H1 (cell line): ENCODE results near the gene FLOT1. TPM values are rescaled to one million over a fixed set of nuclear protein-coding genes. Genes with fewer than 3 reads are reported as not detected.

Experiments
- CTCF ChIA-PET: fragments of 300-600 bp; sonication (Branson Sonifier 250); formaldehyde crosslinking; loops from one replicate; lab custom pipeline; 2021; ENCODE audit not compliant: partially characterized antibody; lab: Charles Lee
- POLR2A ChIA-PET: fragments of 300-600 bp; sonication (Branson Sonifier 250); formaldehyde crosslinking; loops from one replicate; lab custom pipeline; 2021; ENCODE audit warnings: inconsistent platforms; ENCODE audit not compliant: partially characterized antibody; lab: Charles Lee
- DNase-seq, 2 experiments: peaks; one replicate each; pipeline versions ENCODE4 v3.0.0 to v3.0.0-alpha.2; 2010 to 2022; ENCODE audit warnings: low spot score in 2 of 2, low read depth in 1 of 2, mixed read lengths in 1 of 2
- FAIRE-seq: peaks from 2 replicates; lab custom pipeline; 2011; peaks lifted over from hg19 to GRCh38; lab: Jason Lieb, UNC
- H2AFZ ChIP-seq: 2 replicates; pipeline ENCODE4 v1.8.1; 2012; ENCODE audit warnings: low read length, inconsistent platforms
- H2AK5ac ChIP-seq: 2 replicates; pipeline ENCODE4 v1.6.1; 2013; ENCODE audit warnings: low read depth, low read length
- H2BK120ac ChIP-seq: replicated peaks from 2 replicates; pipeline ENCODE3; 2013; ENCODE audit warnings: low read depth, low read length, inconsistent platforms
- H2BK12ac ChIP-seq: 2 replicates; pipeline ENCODE4 v1.6.1; 2013; ENCODE audit warnings: low read depth, low read length
- H2BK15ac ChIP-seq: 2 replicates; pipeline ENCODE4 v1.6.1; 2013; ENCODE audit warnings: low read length
- H2BK20ac ChIP-seq: 2 replicates; pipeline ENCODE4 v1.6.1; 2013; ENCODE audit warnings: low read length
- H2BK5ac ChIP-seq: 2 replicates; pipeline ENCODE4 v1.6.1; 2013; ENCODE audit warnings: low read depth, low read length
- H3K14ac ChIP-seq: 2 replicates; pipeline ENCODE4 v1.6.1; 2013; ENCODE audit warnings: inconsistent platforms; ENCODE audit not compliant: insufficient read length
- H3K18ac ChIP-seq: 2 replicates; pipeline ENCODE4 v1.6.1; 2013; ENCODE audit warnings: low read length; ENCODE audit errors: extremely low read depth
- H3K23ac ChIP-seq: 2 replicates; pipeline ENCODE4 v1.6.1; 2013; ENCODE audit warnings: inconsistent platforms; ENCODE audit not compliant: insufficient read length
- H3K23me2 ChIP-seq: 2 replicates; pipeline ENCODE4 v1.6.1; 2013; ENCODE audit warnings: low read depth, low read length
- H3K27ac ChIP-seq: 2 replicates; pipeline ENCODE4 v1.6.1; 2011; ENCODE audit warnings: low read depth, low read length, inconsistent platforms
- H3K27me3 ChIP-seq, 4 experiments: replicated peaks in 1 of 4; 1 replicate in 1 of 4; 2 replicates in 3 of 4; pipeline versions ENCODE4 v1.6.1 to v1.8.1; 2011 to 2013; ENCODE audit warnings: low read length in 3 of 4, mild to moderate bottlenecking in 3 of 4, inconsistent platforms in 2 of 4, mixed read lengths in 2 of 4, moderate library complexity in 1 of 4; ENCODE audit not compliant: control insufficient read depth in 3 of 4, insufficient read depth in 3 of 4; ENCODE audit errors: extremely low read depth in 1 of 4
- H3K36me3 ChIP-seq, 4 experiments: 2 replicates each; pipeline versions ENCODE4 v1.6.1 to v1.8.1; 2011 to 2013; ENCODE audit warnings: mild to moderate bottlenecking in 4 of 4, low read length in 3 of 4, moderate library complexity in 2 of 4, control low read depth in 1 of 4, inconsistent platforms in 1 of 4; ENCODE audit not compliant: insufficient read depth in 4 of 4, control insufficient read depth in 2 of 4
- H3K4ac ChIP-seq: replicated peaks from 2 replicates; pipeline ENCODE3; 2013; ENCODE audit warnings: low read length, low read depth, mixed read lengths, inconsistent platforms; ENCODE audit not compliant: insufficient read length
- H3K4me1 ChIP-seq, 4 experiments: replicated peaks in 1 of 4; 1 replicate in 1 of 4; 2 replicates in 3 of 4; pipeline versions ENCODE4 v1.6.1 to v1.8.1; 2011 to 2013; ENCODE audit warnings: low read length in 3 of 4, inconsistent platforms in 2 of 4, mixed read lengths in 1 of 4; ENCODE audit not compliant: insufficient read depth in 4 of 4, control insufficient read depth in 3 of 4
- H3K4me2 ChIP-seq, 2 experiments: 2 replicates each; pipeline versions ENCODE4 v1.6.1 to v1.8.1; 2011 to 2013; ENCODE audit warnings: low read depth in 2 of 2, low read length in 2 of 2, control low read depth in 1 of 2, inconsistent platforms in 1 of 2, mild to moderate bottlenecking in 1 of 2; ENCODE audit not compliant: insufficient read depth in 1 of 2
- H3K4me3 ChIP-seq, 4 experiments: fragments of 200-600, 300-600 bp in 1 of 4; sonication (generic), shearing (Covaris generic), sonication (Bioruptor Twin) in 1 of 4; 2 replicates each; pipeline versions ENCODE4 v1.5.1 to v1.8.1; 2011 to 2016; ENCODE audit warnings: low read length in 4 of 4, low read depth in 3 of 4, control low read depth in 2 of 4, inconsistent platforms in 2 of 4, mild to moderate bottlenecking in 2 of 4, mixed read lengths in 1 of 4, moderate library complexity in 1 of 4; ENCODE audit not compliant: insufficient read depth in 2 of 4; ENCODE audit errors: extremely low read depth in 1 of 4
- H3K56ac ChIP-seq: replicated peaks from 2 replicates; pipeline ENCODE3; 2013; ENCODE audit warnings: low read depth, mild to moderate bottlenecking, mixed read lengths, low read length, inconsistent platforms; ENCODE audit not compliant: insufficient read length
- H3K79me1 ChIP-seq: 2 replicates; pipeline ENCODE4 v1.6.1; 2013; ENCODE audit warnings: low read depth, low read length, control low read depth
- H3K79me2 ChIP-seq, 2 experiments: 2 replicates each; pipeline versions ENCODE4 v1.6.1 to v1.8.1; 2012 to 2013; ENCODE audit warnings: low read length in 2 of 2, mild to moderate bottlenecking in 2 of 2, inconsistent platforms in 1 of 2; ENCODE audit not compliant: insufficient read depth in 2 of 2, control insufficient read depth in 1 of 2
- H3K9ac ChIP-seq, 4 experiments: replicated peaks in 1 of 4; 1 replicate in 1 of 4; 2 replicates in 3 of 4; pipeline versions ENCODE4 v1.6.1 to v1.8.1; 2011 to 2013; ENCODE audit warnings: low read depth in 3 of 4, low read length in 3 of 4, control low read depth in 2 of 4, mild to moderate bottlenecking in 2 of 4, moderate library complexity in 2 of 4, inconsistent platforms in 1 of 4; ENCODE audit errors: extremely low read depth in 1 of 4
- H3K9me3 ChIP-seq, 2 experiments: 2 replicates each; pipeline versions ENCODE4 v1.6.1 to v1.8.1; 2012 to 2013; ENCODE audit warnings: mild to moderate bottlenecking in 2 of 2, moderate library complexity in 2 of 2, control low read depth in 1 of 2, inconsistent platforms in 1 of 2, low read depth in 1 of 2, low read length in 1 of 2, mixed read lengths in 1 of 2; ENCODE audit not compliant: insufficient read depth in 2 of 2
- H4K20me1 ChIP-seq, 2 experiments: replicated peaks in 1 of 2; 2 replicates each; pipeline versions ENCODE3 to v1.8.1; 2011 to 2013; ENCODE audit warnings: inconsistent platforms in 2 of 2, low read length in 2 of 2, mild to moderate bottlenecking in 1 of 2; ENCODE audit not compliant: insufficient read depth in 2 of 2, control insufficient read depth in 1 of 2
- H4K5ac ChIP-seq: 2 replicates; pipeline ENCODE4 v1.6.1; 2013; ENCODE audit warnings: low read length, low read depth, mixed read lengths, inconsistent platforms; ENCODE audit not compliant: insufficient read length
- H4K8ac ChIP-seq: 2 replicates; pipeline ENCODE4 v1.8.0; 2013; ENCODE audit warnings: mild to moderate bottlenecking, moderate library complexity, low read length, inconsistent platforms; ENCODE audit not compliant: insufficient read depth; ENCODE audit errors: extremely low read depth
- H4K91ac ChIP-seq: replicated peaks from 2 replicates; pipeline ENCODE3; 2013; ENCODE audit warnings: low read length, mixed read lengths, inconsistent platforms; ENCODE audit not compliant: insufficient read length
- CBX5 ChIP-seq: fragments of 300-800, 300-1000 bp; sonication (generic); IDR thresholded peaks from 2 replicates; pipeline ENCODE4 v1.7.1; 2016; ENCODE audit warnings: antibody characterized with exemption, low read length, low read depth
- CHD2 ChIP-seq: IDR thresholded peaks from 2 replicates; pipeline ENCODE4 v1.6.1; 2012; ENCODE audit warnings: low read length, improper control_type of control experiment
- SAP30 ChIP-seq: fragments of 300-600 bp; sonication (generic); IDR thresholded peaks from 2 replicates; pipeline ENCODE4 v1.7.1; 2012; ENCODE audit warnings: low read length, moderate library complexity, mild to moderate bottlenecking, inconsistent platforms; ENCODE audit not compliant: insufficient read depth, insufficient replicate concordance
- TBP ChIP-seq: IDR thresholded peaks from 2 replicates; pipeline ENCODE4 v1.6.1; 2011; ENCODE audit warnings: low read depth, low read length, improper control_type of control experiment
- WGBS, 2 experiments: shearing (Covaris generic) in 1 of 2; methylation state at CpG; one replicate each; pipeline versions ENCODE4 v1.1.6 to v1.1.7; 2013 to 2015; ENCODE audit warnings: low lambda C conversion rate in 2 of 2, mixed read lengths in 2 of 2, inconsistent platforms in 1 of 2, low coverage in 1 of 2, missing lambda C conversion rate in 1 of 2; ENCODE audit not compliant: insufficient replicate concordance in 2 of 2, insufficient coverage in 1 of 2, insufficient read length in 1 of 2; ENCODE audit errors: extremely low coverage in 1 of 2, missing lambda C conversion rate in 1 of 2; 5-methylcytosine and 5-hydroxymethylcytosine counted together
- polyA plus RNA-seq, 7 experiments: library from polyadenylated mRNA; depleted of rRNA in 3 of 7; stranded (reverse) in 5 of 7; unstranded in 2 of 7; fragments of >200 nt in 5 of 7; fragments of 200-250 nt in 2 of 7; gene quantifications; 1 replicate in 5 of 7; 2 replicates in 1 of 7; 4 replicates in 1 of 7; pipeline versions ENCODE4 v1.2.1 to v1.2.3, GENCODE V29; 2011 to 2013; ENCODE audit warnings: missing spikeins in 2 of 7, mixed read lengths in 2 of 7
- total RNA-seq: library from RNA; stranded (reverse); fragmentation: NEBNext Ultra II Directional; extraction: Animal tissue kit (Norgen Biotek cat#: 25700); gene quantifications from 2 replicates; pipeline ENCODE4 v1.2.1, GENCODE V29; 2021

FLOT1 gene
- total and polyA plus RNA-seq, 2 of the 8 experiments (the other 6 are each of a cell fraction or from before 2014, with no cell fraction given) = 87.5 to 88.1 TPM

- 8% methylated on average over 8 of the region's 8 CpGs; no CpG with 5 or more reads in 1 of the 2 experiments for WGBS, 2 experiments
- Histone ChIP-seq H2BK12ac (no peak overlapping the region), H4K91ac (peak overlapping the region; percentile 97), H2BK20ac (no peak overlapping the region), H3K9me3 (no peaks in the 10 kb centered on the region), H3K27ac (peak overlapping the region; percentile 81), H2AK5ac (no peak overlapping the region), H3K18ac (peak overlapping the region; percentile 60; the same call in 1 of the 2 replicates), H3K9ac (peak overlapping the region; percentile 90 to 97 (median 94)), H3K4me2 (peak overlapping the region; percentile 81 to 84), H3K27me3 (no peaks in the 10 kb centered on the region), H2BK5ac (peak overlapping the region; percentile 69), H2AFZ (no peak overlapping the region), H3K4me1 (peaks cover 0 to 4% (median 1%) of the 10 kb centered on the region in 4 experiments; a peak in 6 of 7 replicates), H3K14ac (no peak overlapping the region), H2BK15ac (no peak overlapping the region), H4K8ac (no peak overlapping the region), H3K79me1 (peaks cover 3% of the 10 kb centered on the region; the same call in 1 of the 2 replicates), H4K20me1 (peaks cover 6 to 15% of the 10 kb centered on the region in 2 experiments), H4K5ac (peak overlapping the region; percentile 78), H3K4ac (no peak overlapping the region), H3K23ac (no peak overlapping the region), H2BK120ac (peak overlapping the region; percentile 20), H3K79me2 (peaks cover 6 to 52% of the 10 kb centered on the region in 2 experiments), H3K4me3 (peak overlapping the region; percentile 96 to 100 (median 96)), H3K36me3 (peaks cover 17 to 32% (median 24%) of the 10 kb centered on the region in 4 experiments), H3K23me2 (peaks cover 13% of the 10 kb centered on the region), H3K56ac (peak overlapping the region; percentile 66)
- ChIA-PET POLR2A (interaction anchor here (0.6 to 35.9 kb wide), 14 partner anchors 8 to 368 kb away, joined by 3 to 732 read pairs (median 4); partner anchors contain the start of genes DDR1, DHX16, FLOT1 and IER3), CTCF (interaction anchor here (1.4 to 8.2 kb wide), 7 partner anchors 13 to 368 kb away, joined by 3 to 61 read pairs (median 6); no protein-coding TSS in a partner anchor)
- no peak for FAIRE-seq
- DNase-seq = no peak
- TF ChIP-seq TBP (0 out of 2 replicates have a peak, but pooled peaks have one; percentile 10), CHD2 (0 out of 2 replicates have a peak, but pooled peaks have one; percentile 22), SAP30 (no peak), CBX5 (no peak)
These were observed 23.1 kb downstream of the FLOT1 start for GRCh38 chr6:30719356-30719755.
